Neural progenitor cell (in vitro differentiated cells): Measurements from ENCODE around the gene EFNB2.

Source experiments
- CTCF ChIP-seq: fragments of 200-600 bp; sonication (generic); IDR thresholded peaks from 2 replicates; pipeline ENCODE4 v1.5.1; 2017; ENCODE audit warnings: antibody characterized with exemption, mild to moderate bottlenecking
- EZH2 ChIP-seq: fragments of 200-600 bp; sonication (generic); IDR thresholded peaks from 2 replicates; pipeline ENCODE4 v1.6.1; 2017; ENCODE audit warnings: antibody characterized with exemption, mild to moderate bottlenecking, moderate library complexity
- EZH2phosphoT487 ChIP-seq: fragments of 200-600 bp; sonication (generic); IDR thresholded peaks from 2 replicates; pipeline ENCODE4 v1.6.1; 2017; ENCODE audit warnings: antibody characterized with exemption

- TF ChIP-seq CTCF (no peak), EZH2phosphoT487 (no peak), EZH2 (no peak)
Measured at GRCh38 chr13:106497079-106497478, 38.4 kb downstream of the EFNB2 start.
